G401.6 (cell line): Measurements from ENCODE around the gene C6orf52.
"Not testable (repeated sequence)": the region's sequence is repeated elsewhere in the genome, so short reads cannot be mapped to it uniquely, and the experiment has no call there.

Experiments used
- FAIRE-seq: peaks from 2 replicates; lab custom pipeline; 2012; peaks lifted over from hg19 to GRCh38; lab: Jason Lieb, UNC

The C6orf52 gene

GRCh38 chr6:10695086-10695657 lies 756 bp upstream of the C6orf52 start:
- FAIRE-seq = no peak

- no peak for FAIRE-seq
Observed at GRCh38 chr6:10692965-10693538, 1.4 kb downstream of the C6orf52 start.

GRCh38 chr6:10690651-10691445 lies 3.6 kb downstream of the C6orf52 start:
- no peak for FAIRE-seq

DNA sequence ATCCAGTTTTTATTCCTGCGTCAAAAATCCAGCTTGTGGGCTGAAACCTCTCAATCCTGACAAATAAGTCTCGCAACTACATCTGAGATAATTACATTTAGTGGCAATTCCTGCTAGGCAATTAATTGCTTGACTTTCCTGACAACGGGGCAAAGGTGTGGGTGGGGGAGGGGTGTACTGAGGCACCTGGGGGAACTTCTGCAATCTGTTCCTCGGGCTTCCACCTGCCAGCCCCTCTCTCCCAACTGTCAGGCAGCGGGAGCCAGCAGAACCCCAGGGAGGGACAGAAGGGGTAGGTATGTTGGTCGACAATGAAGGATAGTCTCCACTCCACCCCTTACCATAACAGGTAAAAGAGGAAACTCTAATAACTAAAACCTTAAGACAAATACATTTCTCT lies 6.8 kb downstream of the C6orf52 start:
- FAIRE-seq = no peak

DNA sequence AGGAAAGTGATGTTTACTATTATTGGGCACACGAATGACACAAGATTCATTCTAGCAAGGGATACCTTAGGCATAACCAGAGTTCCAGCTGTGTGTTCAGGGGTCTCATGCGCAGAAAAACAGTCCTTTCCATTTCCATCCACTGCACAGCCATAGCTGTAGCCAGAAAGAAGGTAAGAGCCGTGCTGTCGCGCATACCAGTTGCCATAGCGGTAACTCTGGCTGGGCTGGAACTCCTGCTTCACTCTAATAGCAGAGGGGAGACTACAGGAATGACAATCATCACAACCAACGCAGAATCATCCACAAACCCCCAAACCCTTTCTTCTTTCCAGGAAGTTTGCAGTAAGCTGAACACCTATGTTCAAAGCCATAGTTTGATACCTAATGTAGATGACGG lies 7.5 kb downstream of the C6orf52 start:
- no peak for FAIRE-seq

GRCh38 chr6:10685092-10685915 lies 9.1 kb downstream of the C6orf52 start:
- no peak for FAIRE-seq

DNA sequence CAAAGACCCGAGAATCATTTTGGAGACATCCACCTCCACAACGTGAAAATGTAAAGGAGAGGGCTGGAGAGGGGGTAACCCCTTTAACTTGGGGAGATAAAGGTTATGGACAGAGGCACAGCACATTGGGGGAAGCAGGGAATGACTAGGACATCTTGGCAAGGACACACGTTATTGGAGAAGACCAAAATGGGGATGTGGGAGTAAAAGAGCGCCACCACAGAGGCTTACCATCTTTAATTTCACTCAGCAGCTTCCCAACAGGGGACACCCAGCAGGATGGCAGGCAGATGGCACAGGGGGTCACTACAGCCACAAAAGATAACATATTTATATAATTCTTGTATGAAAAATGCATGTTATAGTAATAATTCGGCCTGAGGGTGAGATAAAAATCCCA lies 9.8 kb downstream of the C6orf52 start:
- no peak for FAIRE-seq

GRCh38 chr6:10682355-10682988 lies 11.9 kb downstream of the C6orf52 start:
- no peak for FAIRE-seq

DNA sequence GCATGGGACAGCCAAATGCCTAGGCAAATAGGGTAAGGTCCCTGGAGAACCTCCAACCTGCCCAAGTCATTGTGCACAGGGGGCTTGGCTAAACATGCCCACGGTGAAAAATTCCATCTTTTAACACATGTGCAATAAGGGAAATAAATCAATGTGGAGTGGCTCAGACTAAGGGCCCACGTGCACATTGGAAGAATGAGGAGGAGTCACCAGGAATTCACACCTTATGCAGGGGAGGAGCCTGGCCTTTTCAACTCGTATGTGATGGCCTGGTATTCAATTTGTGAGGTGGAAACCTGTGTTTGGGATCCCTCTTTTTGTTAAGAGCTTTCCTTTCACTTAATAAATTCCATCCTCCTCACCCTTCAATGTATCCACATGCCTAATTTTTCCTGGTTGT lies 12.6 kb downstream of the C6orf52 start:
- no peak for FAIRE-seq

GRCh38 chr6:10678456-10678855 lies 16.0 kb downstream of the C6orf52 start:
- FAIRE-seq = no peak

DNA sequence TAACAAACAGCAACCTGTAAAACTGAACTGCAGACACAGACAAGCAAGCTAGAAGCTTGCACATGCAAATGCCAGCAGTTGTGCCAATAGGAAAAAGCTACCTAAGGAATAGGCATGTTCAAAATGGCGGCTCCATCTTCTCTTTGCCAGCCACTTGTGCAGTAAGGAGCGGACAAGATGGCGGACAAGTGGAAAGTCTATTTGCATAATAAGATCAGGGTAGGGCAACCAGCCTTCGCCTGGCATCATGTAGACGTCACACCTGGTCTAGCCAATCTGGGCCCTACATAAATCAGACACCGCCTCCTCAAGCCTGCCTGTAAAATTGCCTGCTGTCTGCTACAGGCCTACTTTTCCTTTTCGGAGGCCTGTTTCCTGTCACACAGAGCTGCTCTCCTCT lies 18.0 kb downstream of the C6orf52 start:
- FAIRE-seq = no peak

DNA sequence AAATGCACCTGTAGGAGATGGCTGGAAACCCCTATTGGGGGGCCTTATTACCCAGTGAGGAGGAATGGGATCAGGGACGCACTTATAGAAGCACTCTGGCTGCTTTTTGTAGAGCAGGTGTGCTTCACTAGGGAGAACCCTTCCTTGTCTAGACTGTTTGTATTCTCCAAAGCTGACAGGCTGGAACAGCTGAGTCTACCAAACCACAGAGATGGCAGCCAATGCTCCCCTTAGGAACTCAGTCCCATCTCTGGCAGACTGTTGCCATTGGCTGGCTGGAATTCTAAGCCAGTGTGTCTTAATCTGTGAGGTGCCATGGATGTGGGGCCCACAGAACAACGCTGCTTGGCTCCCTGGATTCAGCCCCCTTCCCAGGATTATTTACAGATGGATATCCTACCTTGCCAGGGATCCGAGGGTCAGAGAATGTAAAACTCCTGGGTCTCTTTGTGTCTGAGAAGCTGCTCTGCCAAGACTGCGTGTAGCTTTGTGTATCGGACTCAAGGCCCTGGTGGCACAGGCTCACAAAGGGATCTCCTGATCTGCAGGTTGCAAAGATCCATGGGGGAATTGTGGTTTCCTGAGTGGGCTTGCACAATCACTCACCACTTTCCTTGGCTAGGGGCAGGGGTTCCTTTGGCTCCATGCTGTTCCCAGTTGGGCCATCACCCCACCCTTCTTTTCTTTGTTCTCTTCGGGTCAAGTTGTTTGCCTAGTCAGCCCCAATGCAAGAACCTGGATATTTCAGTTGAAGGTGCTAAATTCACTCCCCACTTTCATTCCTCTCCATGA lies 26.1 kb downstream of the C6orf52 start:
- no peak for FAIRE-seq

- not testable (repeated sequence) for FAIRE-seq
Observed at GRCh38 chr6:10665595-10665994, 28.8 kb downstream of the C6orf52 start.

DNA sequence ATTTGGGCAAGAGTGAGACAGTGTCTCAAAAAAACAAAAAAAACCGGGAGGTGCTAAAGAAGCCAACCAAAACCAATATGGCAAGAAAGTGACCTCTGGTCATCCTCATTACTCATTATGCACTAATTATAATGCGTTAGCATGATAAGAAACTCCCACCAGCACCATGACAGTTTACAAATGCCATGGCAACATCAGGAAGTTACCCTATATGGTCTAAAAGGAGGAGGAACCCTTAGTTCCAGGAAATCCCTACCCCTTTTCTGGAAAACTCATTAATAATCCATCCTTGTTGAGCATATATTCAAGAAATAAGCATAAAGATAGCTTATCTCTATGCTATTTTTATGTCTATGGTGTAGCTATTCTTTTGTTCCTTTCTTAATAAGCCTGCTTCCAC lies 31.7 kb downstream of the C6orf52 start:
- no peak for FAIRE-seq

DNA sequence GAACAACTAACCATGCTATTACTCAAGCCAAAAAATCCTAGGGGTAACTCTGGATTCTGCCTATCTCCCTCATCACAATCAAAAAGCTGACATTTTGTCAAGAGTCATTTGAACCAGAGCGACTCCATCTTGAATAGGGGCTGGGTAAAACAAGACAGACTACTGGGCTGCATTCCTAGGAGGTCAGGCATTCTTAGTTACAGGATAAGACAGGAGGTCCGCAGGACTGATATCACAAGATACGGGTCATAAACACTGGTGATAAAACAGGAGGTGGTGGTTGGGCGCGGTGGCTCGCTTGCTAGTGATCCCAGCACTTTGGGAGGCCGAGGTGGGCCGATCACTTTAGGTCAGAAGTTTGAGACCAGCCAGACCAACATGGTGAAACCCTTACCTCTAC lies 32.2 kb downstream of the C6orf52 start:
- FAIRE-seq = no peak

GRCh38 chr6:10660431-10661191 lies 33.8 kb downstream of the C6orf52 start:
- not testable (repeated sequence) for FAIRE-seq

DNA sequence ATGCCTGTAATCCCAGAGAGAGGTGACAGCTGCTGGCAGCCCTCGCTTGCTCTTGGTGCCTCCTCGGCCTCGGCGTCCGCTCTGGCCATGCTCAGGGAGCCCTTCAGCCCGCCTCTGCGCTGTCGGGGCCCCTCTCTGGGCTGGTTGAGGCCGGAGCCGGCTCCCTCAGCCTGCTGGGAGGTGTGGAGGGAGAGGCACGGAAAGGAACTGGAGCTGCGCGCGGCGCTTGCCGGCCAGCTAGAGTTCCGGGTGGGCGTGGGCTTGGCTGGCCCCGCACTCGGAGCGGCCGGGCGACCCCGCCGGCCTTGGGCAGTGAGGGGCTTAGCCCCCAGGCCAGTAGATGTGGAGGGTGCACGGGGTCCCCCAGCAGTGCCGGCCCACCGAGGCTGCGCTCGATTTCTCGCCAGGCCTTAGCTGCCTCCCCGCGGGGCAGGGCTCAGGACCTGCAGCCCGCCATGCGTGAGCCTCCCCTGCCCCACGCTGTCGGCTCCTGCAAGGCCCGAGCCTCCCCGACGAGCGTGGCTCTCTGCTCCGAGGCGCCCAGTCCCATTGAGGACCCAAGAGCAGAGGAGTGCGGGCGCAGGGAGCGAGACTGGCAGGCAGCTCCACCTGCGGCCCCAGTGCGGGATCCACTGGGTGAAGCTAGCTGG lies 34.6 kb downstream of the C6orf52 start:
- FAIRE-seq = no peak

DNA sequence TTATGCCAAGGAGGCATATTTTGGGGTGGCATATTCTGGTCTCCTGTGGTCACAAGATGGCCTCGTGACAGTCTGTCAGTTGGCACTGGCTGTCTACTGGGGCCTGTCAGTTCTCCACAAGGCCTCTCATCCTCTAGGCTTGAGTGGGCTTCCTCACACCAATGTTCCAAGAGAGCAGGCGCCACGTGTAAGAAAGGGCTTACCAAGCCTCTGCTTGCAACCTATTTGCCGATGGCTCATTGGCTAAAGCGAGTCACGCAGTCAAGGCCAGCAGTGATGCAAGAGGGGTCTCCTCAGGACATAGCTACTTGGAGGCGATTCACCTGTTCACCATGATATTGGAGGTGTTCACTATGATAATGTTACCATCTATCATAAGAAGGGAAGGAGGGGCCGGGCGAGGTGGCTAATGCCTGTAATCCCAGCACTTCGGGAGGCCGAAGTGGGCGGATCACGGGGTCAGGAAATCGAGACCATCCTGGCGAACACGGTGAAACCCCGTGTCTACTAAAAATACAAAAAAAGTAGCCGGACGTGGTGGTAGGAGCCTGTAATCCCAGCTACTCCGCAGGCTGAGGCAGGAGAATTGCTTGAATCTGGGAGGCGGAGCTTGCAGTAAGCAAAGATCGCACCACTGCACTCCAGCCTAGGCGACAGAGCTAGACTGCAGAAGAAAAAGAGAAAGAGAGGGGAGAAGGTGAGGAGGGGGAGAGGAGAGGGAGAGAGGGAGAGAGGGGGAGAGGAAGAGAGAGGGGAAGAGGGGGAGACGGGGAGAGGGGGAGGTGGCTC lies 35.3 kb downstream of the C6orf52 start:
- FAIRE-seq = no peak

DNA sequence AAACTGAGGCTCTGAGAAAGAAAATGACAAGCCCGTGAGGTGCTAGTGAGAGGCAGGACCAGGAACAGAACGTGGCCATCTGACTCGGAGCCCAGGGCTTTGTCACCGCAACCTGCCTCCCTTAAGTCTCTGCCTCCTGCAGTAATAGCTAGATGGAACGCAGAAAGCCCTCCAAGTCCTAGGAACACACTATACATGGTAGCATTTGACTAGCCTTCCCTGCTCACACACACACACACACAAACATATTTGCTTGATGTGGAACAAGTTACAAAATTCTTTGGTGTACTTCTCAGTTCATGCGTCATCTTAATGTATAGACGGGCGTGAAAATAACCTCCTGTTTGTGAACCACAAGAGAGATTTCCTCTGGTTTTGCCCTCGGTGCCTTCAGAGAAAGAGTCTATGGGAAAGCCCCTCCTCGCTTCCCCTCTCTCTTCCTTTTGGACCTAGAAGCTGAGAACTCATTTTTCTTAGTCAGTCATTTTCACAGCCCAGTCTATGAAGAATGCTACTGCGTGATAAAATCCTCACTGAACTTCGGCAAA lies 38.8 kb downstream of the C6orf52 start:
- FAIRE-seq = no peak
